Measurements from ENCODE around the gene LDHB.
"Not testable (repeated sequence)": the region's sequence is repeated elsewhere in the genome, so short reads cannot be mapped to it uniquely, and the experiment has no call there.

LDHB gene

DNA sequence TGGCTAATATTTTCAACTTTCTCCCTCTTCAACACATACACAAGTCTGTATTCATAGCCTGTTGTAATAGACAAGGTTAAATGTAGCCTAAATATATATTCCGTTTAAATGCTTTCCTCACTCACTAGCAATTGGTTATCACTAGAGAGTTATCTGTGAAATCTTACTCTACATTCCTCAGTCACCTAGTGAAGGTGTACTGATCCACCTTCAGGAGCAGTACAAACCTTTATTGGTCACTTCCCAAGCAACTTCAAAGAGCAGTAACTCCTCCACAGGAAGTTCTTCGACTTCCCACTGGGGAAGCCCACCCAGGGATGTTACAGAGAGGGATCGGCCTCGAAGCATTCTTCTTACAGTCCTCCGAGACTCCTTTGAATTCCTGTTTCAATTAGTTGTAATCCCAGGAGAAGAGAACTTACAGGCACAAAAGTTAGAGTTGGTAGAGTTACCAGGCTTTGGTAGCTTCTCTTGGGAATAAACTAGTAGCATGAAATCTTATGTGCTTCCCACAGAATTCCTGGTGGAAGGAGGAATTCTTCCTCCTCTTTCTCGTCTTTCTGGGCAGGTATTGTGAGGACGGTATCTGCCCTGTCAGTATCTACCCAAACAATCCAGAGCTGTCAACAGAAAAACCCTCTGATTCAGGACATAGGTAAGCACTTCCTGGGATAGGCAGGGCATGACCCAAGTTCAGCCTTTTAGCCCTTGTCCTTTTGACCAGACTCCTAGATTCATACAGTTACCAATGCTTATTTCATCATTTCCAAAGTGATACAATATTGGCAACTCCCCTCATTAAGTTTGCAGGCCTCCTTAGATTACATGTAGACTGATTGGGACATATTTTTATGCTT lies 53.2 kb downstream of the LDHB start, which contains the start of gene GYS2:
Gene GYS2 (minus strand): TSS at position 603 of the 857 bp plus-strand sequence. CDS start 255 bp downstream, at position 348.
- Histone ChIP-seq H3K36me3 (ENCODE audit: control insufficient read depth, insufficient read depth, low read length) (no peaks in the 10 kb centered on the region), H3K27me3 (replicated peaks; ENCODE audit: control insufficient read depth, insufficient read depth, low read length) (no peaks in the 10 kb centered on the region), H3K4me3 (replicated peaks; ENCODE audit: low read depth, low read length) (no peak within 1 kb of the TSS)
- DNase-seq (ENCODE audit: extremely low read depth, insufficient read length): no peak
- TF ChIP-seq, protein P1, sequence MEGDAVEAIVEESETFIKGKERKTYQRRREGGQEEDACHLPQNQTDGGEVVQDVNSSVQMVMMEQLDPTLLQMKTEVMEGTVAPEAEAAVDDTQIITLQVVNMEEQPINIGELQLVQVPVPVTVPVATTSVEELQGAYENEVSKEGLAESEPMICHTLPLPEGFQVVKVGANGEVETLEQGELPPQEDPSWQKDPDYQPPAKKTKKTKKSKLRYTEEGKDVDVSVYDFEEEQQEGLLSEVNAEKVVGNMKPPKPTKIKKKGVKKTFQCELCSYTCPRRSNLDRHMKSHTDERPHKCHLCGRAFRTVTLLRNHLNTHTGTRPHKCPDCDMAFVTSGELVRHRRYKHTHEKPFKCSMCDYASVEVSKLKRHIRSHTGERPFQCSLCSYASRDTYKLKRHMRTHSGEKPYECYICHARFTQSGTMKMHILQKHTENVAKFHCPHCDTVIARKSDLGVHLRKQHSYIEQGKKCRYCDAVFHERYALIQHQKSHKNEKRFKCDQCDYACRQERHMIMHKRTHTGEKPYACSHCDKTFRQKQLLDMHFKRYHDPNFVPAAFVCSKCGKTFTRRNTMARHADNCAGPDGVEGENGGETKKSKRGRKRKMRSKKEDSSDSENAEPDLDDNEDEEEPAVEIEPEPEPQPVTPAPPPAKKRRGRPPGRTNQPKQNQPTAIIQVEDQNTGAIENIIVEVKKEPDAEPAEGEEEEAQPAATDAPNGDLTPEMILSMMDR (IDR thresholded peaks at IDR 0.05; ENCODE audit: insufficient read depth, low read length, poor library complexity, severe bottlenecking): no peak

DNA sequence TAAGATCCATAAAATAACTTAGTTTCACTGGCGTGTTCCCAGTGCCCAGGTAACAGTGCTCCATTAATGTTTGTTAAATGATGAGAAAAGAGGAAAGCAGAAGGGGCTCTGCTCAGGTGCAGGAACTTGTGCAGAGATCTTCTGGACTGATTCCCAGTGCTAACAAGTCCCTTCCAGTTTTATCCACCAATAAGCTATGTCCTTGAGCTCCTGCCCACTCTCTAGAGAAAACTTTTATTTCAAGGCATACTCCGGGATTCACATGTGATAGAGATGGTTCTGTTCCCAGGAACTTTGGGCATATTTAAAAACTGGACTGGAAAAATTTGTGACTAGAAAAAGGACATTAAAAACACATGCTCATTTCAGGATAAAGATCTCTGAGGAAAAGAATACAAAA lies 54.9 kb downstream of the LDHB start:
- H3K36me3 ChIP-seq (ENCODE audit: control insufficient read depth, insufficient read depth, low read length): no peaks in the 10 kb centered on the region
- no peak overlapping the region for H3K4me3 ChIP-seq (replicated peaks; ENCODE audit: low read depth, low read length)
- TF ChIP-seq, protein P1 (IDR thresholded peaks at IDR 0.05; ENCODE audit: insufficient read depth, low read length, poor library complexity, severe bottlenecking): no peak
- DNase-seq (ENCODE audit: extremely low read depth, insufficient read length): no peak
- no peaks in the 10 kb centered on the region for H3K27me3 ChIP-seq (replicated peaks; ENCODE audit: control insufficient read depth, insufficient read depth, low read length)

DNA sequence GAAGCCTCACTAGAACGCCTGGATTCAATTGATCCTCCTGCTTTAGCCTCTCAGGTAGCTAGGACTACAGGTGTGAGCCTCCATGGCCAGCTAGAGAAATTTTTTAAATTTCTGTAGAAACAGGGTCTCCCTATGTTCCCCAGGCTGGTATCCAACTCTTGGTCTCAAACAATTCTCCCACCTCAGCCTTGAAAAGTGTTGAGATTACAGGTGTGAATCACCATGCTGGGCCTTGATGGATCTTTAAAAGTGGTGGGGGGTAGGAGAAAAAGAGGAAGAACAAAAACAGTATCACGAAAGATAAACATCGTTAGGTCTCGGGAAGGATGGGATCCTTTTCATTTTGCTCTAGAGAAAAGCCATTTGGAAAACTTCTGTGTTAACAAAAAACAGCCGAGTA lies 57.4 kb downstream of the LDHB start:
- TF ChIP-seq, protein P1 (IDR thresholded peaks at IDR 0.05; ENCODE audit: insufficient read depth, low read length, poor library complexity, severe bottlenecking): no peak
- Histone ChIP-seq H3K36me3 (ENCODE audit: control insufficient read depth, insufficient read depth, low read length) (no peaks in the 10 kb centered on the region), H3K4me3 (replicated peaks; ENCODE audit: low read depth, low read length) (no peak overlapping the region), H3K27me3 (replicated peaks; ENCODE audit: control insufficient read depth, insufficient read depth, low read length) (no peaks in the 10 kb centered on the region)
- no peak for DNase-seq (ENCODE audit: extremely low read depth, insufficient read length)

DNA sequence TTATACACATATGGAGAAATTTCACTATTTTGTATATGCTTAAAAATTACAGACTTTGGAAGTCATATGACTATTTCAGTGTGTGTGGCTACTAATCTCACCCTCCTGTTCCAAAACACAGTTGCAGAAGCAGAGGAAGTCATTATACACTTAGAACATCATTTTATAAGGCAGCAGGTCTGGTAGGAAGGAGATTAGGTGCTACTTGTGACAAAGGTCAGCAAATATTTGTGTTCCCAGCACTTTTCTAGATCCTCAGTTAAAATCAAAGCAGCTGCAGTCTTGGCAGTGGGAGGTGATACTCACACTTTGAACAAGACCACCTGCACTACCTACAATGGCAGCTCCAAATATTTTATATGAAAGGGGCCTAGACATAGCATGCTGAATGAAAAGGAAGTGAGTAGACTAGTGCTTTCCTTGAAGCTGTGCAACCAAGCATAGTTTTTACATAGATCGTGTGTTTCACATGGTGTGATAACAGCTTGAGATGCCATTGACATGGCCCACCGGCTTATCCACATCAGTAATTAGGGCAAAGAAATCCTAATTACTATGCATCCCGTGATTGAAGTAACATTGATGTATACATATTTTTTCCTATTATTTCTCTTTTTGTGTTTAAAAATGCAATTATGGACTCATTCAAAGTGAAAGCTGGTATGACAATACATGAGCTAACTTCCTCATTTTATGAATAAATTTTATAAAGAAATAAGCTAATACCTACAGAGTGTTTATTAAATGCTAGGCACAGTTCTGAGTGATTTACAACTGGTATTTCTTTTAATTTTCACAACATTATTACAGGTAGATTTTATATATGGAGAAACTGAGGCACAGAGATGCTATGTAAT lies 58.3 kb downstream of the LDHB start:
- no peaks in the 10 kb centered on the region for H3K27me3 ChIP-seq (replicated peaks; ENCODE audit: control insufficient read depth, insufficient read depth, low read length)
- H3K36me3 ChIP-seq (ENCODE audit: control insufficient read depth, insufficient read depth, low read length): no peaks in the 10 kb centered on the region
- no peak overlapping the region for H3K4me3 ChIP-seq (replicated peaks; ENCODE audit: low read depth, low read length)
- peak; percentile 10 for DNase-seq (ENCODE audit: extremely low read depth, insufficient read length)
- TF ChIP-seq, protein P1 (IDR thresholded peaks at IDR 0.05; ENCODE audit: insufficient read depth, low read length, poor library complexity, severe bottlenecking): no peak

DNA sequence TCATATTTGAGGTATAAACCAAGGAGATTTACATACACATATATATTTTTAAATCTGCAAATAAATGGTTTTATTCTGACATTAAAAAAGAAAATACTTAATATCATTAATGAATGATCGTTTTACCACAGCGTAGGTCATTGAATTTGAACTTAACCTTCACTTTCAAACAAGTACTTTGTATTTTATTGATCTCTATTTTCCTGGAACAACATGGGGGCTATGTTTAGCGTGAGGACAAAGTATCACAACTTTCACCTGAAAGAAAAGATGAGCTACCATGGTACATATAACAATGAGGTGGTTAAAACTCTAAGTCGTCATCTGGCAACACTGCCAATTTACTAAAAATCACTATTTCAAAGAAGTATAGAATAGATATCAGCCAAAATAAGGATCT lies 59.0 kb downstream of the LDHB start:
- Histone ChIP-seq H3K27me3 (replicated peaks; ENCODE audit: control insufficient read depth, insufficient read depth, low read length) (no peaks in the 10 kb centered on the region), H3K4me3 (replicated peaks; ENCODE audit: low read depth, low read length) (no peak overlapping the region), H3K36me3 (ENCODE audit: control insufficient read depth, insufficient read depth, low read length) (no peaks in the 10 kb centered on the region)
- DNase-seq (ENCODE audit: extremely low read depth, insufficient read length): no peak
- TF ChIP-seq, protein P1 (IDR thresholded peaks at IDR 0.05; ENCODE audit: insufficient read depth, low read length, poor library complexity, severe bottlenecking): no peak

DNA sequence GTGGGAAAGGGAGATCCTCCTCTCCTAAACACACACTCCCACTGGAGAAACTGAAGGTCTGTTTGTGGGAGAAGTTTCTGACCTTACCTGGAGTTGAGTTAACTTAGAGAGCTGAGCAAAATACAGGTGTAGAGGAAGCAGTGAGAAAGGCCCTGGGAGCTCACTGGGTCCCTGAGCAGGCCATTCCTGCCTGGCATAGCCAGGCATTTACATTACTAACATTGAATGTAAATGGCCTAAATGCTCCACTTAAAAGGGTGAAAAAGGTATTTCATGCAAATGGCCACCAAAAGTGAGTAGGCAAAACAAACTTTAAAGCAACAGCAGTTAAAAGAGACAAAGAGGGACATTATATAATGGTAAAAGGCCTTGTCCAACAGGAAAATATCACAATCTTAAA lies 62.3 kb downstream of the LDHB start:
- H3K36me3 ChIP-seq (ENCODE audit: control insufficient read depth, insufficient read depth, low read length); H3K4me3 ChIP-seq (replicated peaks; ENCODE audit: low read depth, low read length); H3K27me3 ChIP-seq (replicated peaks; ENCODE audit: control insufficient read depth, insufficient read depth, low read length); DNase-seq (ENCODE audit: extremely low read depth, insufficient read length): not testable (repeated sequence)
